ENCODE data around the gene DOCK2.

DOCK2 gene

DNA sequence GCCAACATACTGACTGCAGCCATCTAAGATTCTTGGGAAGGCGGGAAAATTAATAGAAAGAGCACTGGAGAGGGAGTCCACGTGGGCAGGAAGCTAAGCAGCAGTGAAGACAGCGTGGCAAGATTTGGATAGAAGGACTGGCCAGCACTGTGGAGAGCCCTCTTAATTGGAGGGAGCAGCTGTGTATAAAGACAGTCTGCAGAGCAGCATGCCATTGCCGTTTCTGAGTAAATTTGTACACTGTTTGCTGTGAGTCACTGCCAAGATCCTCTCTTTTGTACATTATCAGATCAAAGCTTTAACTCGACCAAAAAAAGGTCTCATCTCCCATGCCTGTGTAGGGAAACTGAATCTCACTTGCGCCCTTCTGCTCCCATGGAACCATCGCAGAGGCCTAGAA, 297.9 kb downstream of the DOCK2 start:
- no peak overlapping the region for H3K27ac ChIP-seq (ENCODE audit: low read depth, low read length)
- H3K4me3 ChIP-seq (ENCODE audit: low read length) = no peak overlapping the region
- no peaks in the 10 kb centered on the region for H3K9me3 ChIP-seq (ENCODE audit: control insufficient read depth, insufficient read depth, low read length)
- H3K9me2 ChIP-seq (replicated peaks; ENCODE audit: control insufficient read depth, low read length) = no peaks in the 10 kb centered on the region
- H3K79me2 ChIP-seq (ENCODE audit: control insufficient read depth, low read length) = no peaks in the 10 kb centered on the region
- no peak for TF ChIP-seq EZH2phosphoT487 (IDR thresholded peaks at IDR 0.05; ENCODE audit: borderline replicate concordance, low read length)
- TF ChIP-seq, protein P1, sequence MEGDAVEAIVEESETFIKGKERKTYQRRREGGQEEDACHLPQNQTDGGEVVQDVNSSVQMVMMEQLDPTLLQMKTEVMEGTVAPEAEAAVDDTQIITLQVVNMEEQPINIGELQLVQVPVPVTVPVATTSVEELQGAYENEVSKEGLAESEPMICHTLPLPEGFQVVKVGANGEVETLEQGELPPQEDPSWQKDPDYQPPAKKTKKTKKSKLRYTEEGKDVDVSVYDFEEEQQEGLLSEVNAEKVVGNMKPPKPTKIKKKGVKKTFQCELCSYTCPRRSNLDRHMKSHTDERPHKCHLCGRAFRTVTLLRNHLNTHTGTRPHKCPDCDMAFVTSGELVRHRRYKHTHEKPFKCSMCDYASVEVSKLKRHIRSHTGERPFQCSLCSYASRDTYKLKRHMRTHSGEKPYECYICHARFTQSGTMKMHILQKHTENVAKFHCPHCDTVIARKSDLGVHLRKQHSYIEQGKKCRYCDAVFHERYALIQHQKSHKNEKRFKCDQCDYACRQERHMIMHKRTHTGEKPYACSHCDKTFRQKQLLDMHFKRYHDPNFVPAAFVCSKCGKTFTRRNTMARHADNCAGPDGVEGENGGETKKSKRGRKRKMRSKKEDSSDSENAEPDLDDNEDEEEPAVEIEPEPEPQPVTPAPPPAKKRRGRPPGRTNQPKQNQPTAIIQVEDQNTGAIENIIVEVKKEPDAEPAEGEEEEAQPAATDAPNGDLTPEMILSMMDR (IDR thresholded peaks at IDR 0.05; ENCODE audit: low read depth, low read length, poor library complexity, severe bottlenecking) = no peak
- no peaks in the 10 kb centered on the region for H3K27me3 ChIP-seq (ENCODE audit: control insufficient read depth, low read length)
- H4K20me1 ChIP-seq (ENCODE audit: control insufficient read depth, insufficient read depth, low read depth, low read length) = no peaks in the 10 kb centered on the region
- peaks cover 4% of the 10 kb centered on the region for H3K36me3 ChIP-seq (ENCODE audit: control insufficient read depth, low read length)
- peaks cover 19% of the 10 kb centered on the region for H3K4me1 ChIP-seq (ENCODE audit: control insufficient read depth, low read length)
- H3K4me2 ChIP-seq (ENCODE audit: low read length) = no peak overlapping the region
- no peaks in the 10 kb centered on the region for H3F3A ChIP-seq (ENCODE audit: control insufficient read depth, insufficient read depth)

DNA sequence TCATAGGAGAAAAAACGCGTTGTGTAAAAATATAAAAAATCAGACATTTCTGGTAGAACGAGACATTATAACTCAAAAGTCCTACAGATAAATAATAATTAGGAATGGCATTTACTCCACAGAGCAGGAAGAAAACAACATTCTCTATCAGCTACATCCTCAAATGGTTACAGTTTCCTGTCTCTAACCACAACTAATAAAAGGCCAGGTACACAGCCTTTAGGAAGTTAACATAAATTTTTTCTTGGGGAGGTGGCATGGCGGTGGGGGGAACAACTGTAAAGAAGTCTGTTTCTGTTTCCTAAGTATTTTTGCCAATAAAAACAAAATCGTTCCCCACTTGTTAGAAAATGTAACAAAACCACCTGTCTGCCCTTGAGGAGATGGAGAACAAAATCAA, 298.7 kb downstream of the DOCK2 start:
- Histone ChIP-seq H4K20me1 (ENCODE audit: control insufficient read depth, insufficient read depth, low read depth, low read length) (no peaks in the 10 kb centered on the region), H3K4me1 (ENCODE audit: control insufficient read depth, low read length) (peaks cover 19% of the 10 kb centered on the region), H3K9me3 (ENCODE audit: control insufficient read depth, insufficient read depth, low read length) (no peaks in the 10 kb centered on the region), H3F3A (ENCODE audit: control insufficient read depth, insufficient read depth) (no peaks in the 10 kb centered on the region), H3K36me3 (ENCODE audit: control insufficient read depth, low read length) (peaks cover 4% of the 10 kb centered on the region), H3K4me2 (ENCODE audit: low read length) (peak overlapping the region; percentile 10; the same call in 1 of the 2 replicates), H3K27ac (ENCODE audit: low read depth, low read length) (no peak overlapping the region), H3K4me3 (ENCODE audit: low read length) (no peak overlapping the region), H3K79me2 (ENCODE audit: control insufficient read depth, low read length) (no peaks in the 10 kb centered on the region), H3K9me2 (replicated peaks; ENCODE audit: control insufficient read depth, low read length) (no peaks in the 10 kb centered on the region), H3K27me3 (ENCODE audit: control insufficient read depth, low read length) (no peaks in the 10 kb centered on the region)
- TF ChIP-seq, protein P1 (IDR thresholded peaks at IDR 0.05; ENCODE audit: low read depth, low read length, poor library complexity, severe bottlenecking) = no peak
- TF ChIP-seq EZH2phosphoT487 (IDR thresholded peaks at IDR 0.05; ENCODE audit: borderline replicate concordance, low read length) = no peak

DNA sequence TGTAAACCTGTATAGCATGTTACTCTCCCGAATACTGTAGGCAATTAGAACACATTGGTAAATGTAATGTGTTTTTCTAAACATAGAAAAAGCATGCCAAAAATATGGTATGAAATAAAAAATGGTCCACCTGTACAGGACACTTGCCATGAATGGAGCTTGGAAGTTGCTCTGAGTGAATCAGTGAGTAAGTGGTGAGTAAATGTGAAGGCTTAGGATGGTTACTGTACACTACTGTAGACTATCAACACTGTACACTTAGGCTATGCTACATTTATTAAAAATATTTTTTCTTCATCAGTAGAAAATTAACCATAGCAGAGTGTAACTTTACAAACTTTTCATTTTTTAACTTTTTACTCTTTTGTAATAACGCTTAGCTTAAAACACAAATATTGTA, 301.4 kb downstream of the DOCK2 start:
- Histone ChIP-seq H4K20me1 (ENCODE audit: control insufficient read depth, insufficient read depth, low read depth, low read length) (no peaks in the 10 kb centered on the region), H3K4me1 (ENCODE audit: control insufficient read depth, low read length) (peaks cover 19% of the 10 kb centered on the region), H3K4me2 (ENCODE audit: low read length) (no peak overlapping the region), H3K4me3 (ENCODE audit: low read length) (no peak overlapping the region), H3K9me2 (replicated peaks; ENCODE audit: control insufficient read depth, low read length) (no peaks in the 10 kb centered on the region), H3K27ac (ENCODE audit: low read depth, low read length) (no peak overlapping the region), H3K36me3 (ENCODE audit: control insufficient read depth, low read length) (peaks cover 4% of the 10 kb centered on the region; the same call in 1 of the 2 replicates), H3K27me3 (ENCODE audit: control insufficient read depth, low read length) (no peaks in the 10 kb centered on the region), H3K9me3 (ENCODE audit: control insufficient read depth, insufficient read depth, low read length) (no peaks in the 10 kb centered on the region), H3K79me2 (ENCODE audit: control insufficient read depth, low read length) (no peaks in the 10 kb centered on the region), H3F3A (ENCODE audit: control insufficient read depth, insufficient read depth) (no peaks in the 10 kb centered on the region)
- TF ChIP-seq, protein P1 (IDR thresholded peaks at IDR 0.05; ENCODE audit: low read depth, low read length, poor library complexity, severe bottlenecking) = no peak
- TF ChIP-seq EZH2phosphoT487 (IDR thresholded peaks at IDR 0.05; ENCODE audit: borderline replicate concordance, low read length) = no peak

All from DOHH2 (cell line).